Fibroblast of skin of right quadriceps (primary cell): ENCODE measurements around the gene RTN4RL2.

Experiments
- DNase-seq: peaks from one replicate; pipeline ENCODE4 v3.0.0-alpha.2; 2013

RTN4RL2 gene

DNA sequence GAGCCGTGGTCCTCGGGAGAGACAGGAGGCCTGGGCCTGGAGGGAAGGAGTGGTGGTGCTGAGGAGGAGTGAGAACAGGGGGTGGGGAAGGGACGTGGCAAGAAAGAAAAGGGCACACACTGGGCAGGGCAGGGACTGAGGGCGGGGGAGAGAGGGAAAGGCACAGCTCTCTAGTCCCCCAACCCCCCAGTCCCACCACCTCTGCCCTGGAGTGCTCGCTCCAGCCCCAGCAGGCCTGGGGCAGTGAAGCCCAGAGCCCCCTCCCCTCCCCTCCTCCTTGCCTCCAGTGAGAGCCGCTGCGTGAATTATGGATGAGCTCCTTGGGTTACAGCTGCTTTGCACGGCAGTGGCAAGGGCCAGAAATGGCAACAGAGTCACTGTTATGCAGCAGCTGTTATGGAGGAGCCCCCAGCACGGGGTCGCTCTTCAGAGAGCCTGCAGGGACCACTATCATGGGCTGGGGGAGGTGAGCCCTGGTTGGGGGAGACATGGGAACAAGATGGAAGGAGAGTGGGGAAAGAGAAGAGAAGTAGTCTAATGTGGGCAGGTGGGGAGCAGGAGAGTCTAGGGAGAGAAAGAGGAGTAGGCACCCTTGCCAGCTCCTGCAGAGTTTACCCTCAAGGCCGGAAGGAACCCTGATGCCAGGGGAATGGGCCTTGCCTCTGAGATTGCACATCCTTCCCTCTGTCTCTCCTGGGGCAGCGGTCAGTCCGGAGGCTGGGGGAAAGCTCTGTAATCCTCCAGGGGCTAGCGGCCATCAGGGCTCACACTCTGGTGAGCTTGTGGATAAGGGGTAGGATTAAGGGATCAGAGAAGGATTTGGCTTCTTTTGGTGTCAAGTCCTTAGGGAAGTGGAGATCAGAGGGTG lies 3.6 kb downstream of the RTN4RL2 start:
- no peak for DNase-seq

GRCh38 chr11:57464539-57465181 lies 4.3 kb downstream of the RTN4RL2 start:
- DNase-seq, result no peak

DNA sequence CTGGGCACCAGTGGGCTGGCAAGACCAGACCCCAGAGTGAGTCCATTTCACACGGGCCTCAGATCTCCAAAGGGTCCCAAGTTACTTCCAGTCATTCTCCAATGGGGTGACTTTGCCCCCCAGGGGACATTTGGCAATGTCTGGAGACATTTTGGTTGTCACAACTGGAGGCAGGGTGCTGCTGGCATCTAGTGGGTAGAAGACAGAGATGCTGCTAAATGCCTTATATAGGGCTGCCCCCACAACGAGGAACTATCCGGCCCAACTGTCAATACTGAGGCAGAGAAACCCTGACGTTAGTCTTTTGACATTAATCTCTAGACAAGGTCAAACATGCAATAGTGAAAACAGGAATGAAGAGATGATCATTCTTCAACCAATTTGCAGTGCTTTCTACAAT lies 6.4 kb downstream of the RTN4RL2 start:
- no peak for DNase-seq

GRCh38 chr11:57467508-57468157 lies 7.3 kb downstream of the RTN4RL2 start:
- DNase-seq, result no peak

- DNase-seq, result no peak
Measured at GRCh38 chr11:57468276-57468675, 7.9 kb downstream of the RTN4RL2 start.

DNA sequence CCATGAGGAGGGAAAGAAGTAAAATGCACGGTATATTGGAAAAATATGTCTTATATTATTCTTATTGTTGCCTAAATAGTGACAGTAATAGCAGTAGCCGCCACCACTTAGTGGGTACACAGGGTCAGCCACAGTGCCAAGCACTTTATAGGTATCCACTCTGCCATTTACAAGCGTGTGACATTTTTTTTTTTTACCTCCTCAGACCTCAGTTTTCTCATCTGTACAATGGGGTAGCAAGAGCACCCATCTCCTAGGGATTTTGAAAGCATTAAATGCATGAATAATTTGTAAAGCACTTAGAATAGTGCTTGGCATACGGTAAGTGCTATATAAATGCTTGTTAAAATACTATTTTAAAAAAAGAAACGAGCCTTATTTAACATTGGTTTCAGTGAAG lies 8.9 kb downstream of the RTN4RL2 start:
- no peak for DNase-seq

GRCh38 chr11:57471496-57471895 lies 11.2 kb downstream of the RTN4RL2 start:
- DNase-seq, result no peak

DNA sequence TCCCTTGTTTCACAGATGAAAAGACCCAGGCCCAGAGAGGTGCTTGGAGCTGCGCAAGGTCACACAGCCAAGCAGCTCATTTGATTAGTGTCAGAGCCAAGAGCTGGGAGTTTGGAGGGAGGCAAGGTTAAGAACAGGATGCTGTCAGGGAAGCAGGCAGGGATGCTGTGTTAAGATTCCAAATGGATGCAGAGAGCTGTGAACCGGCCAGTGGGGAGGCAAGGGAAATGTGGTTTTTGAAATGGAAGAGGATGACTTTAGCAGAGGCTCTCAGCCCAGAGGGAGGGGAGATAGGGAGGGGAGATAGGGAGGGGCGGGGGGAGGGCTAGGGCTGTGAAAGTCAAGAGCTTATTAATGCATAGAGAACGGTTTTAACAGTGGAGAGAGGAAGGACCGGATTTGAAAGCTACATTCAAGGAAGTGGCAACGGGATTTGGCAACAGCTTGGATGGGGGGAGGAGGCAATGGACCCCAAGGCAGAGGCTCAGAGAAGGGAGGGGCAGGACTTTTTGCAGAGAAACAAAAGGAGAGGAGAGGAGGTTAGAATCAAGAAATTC lies 13.0 kb downstream of the RTN4RL2 start:
- no peak for DNase-seq

DNA sequence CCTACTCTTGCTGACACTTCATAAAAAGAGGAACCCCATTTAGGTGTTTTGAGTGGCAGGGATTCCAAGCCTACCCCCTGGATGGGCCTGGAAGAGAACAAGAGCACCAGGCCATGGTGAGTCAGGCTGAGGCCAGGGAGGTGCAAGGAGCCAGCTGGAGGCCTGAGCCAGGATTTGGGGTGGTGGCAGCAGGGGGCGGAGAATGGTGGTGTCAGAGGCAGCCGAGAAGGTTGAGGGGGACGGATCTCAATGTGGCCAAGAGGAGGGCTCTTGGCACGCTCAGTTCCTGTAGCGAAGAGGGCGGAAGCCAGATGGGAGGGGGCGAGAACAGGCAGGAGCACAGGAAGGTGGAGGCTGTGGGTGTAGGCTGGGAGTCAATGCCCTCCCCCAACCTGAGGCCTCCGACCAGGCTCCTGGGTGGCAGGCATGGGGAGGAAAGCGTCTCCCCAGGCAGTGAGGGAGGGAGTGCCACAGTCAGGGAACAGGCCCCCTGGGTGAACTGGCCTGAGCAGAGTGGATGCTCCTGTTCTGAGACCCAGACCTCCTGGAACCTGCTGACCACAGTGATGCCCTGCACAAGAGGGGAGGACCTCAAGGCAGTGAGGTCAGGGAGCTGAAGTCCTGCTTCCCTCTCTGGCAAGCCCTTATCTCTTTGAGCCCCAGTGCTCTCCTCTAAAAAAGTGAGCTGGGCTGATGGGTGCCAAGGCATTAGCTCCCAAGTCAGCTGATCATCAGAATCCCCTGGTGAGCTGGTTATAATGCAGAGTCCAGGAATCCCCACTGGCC lies 13.9 kb downstream of the RTN4RL2 start:
- no peak for DNase-seq

DNA sequence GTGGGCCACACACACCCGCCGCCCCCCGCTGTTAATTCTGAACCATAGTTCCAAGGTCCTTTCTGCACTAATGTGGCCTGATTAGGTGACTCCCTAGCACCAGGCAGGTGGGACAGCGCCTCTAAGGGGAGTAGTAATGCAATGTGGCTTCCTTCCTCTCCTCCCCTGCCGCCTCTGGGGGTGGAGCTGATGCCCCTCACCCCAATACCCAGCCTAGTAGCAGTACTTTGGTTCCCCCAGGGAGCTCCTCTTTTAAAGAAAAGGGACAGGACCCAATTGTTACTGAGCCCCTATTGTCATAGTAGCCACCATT lies 14.4 kb downstream of the RTN4RL2 start:
- no peak for DNase-seq

DNA sequence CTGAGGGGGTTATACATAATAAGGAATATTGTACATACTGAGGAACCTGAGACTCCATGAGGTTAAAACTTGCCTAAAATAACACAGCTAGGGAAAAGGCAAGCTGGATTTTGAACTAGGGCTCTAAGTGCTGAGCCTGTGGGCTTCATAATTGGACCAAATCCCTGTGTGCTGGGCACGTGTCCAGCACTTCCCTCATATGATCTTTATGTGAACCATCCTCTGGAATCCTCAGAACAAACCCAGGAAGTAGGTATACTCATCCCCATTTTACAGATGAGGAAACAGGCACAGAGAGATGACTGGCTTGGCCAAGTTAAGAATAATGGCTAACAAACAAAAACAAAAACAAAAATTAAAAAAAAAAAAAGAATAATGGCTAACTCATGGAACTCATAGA lies 14.9 kb downstream of the RTN4RL2 start:
- DNase-seq, result no peak

GRCh38 chr11:57475671-57476046 lies 15.3 kb downstream of the RTN4RL2 start:
- DNase-seq, result no peak

DNA sequence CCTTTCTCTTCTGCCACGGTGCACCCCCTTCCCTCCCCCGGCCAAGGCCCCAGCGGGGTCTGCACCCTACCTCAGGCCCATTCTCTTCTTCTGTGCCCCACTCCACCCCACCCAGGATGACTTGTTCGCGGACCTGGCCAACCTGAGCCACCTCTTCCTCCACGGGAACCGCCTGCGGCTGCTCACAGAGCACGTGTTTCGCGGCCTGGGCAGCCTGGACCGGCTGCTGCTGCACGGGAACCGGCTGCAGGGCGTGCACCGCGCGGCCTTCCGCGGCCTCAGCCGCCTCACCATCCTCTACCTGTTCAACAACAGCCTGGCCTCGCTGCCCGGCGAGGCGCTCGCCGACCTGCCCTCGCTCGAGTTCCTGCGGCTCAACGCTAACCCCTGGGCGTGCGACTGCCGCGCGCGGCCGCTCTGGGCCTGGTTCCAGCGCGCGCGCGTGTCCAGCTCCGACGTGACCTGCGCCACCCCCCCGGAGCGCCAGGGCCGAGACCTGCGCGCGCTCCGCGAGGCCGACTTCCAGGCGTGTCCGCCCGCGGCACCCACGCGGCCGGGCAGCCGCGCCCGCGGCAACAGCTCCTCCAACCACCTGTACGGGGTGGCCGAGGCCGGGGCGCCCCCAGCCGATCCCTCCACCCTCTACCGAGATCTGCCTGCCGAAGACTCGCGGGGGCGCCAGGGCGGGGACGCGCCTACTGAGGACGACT lies 15.9 kb downstream of the RTN4RL2 start:
- no peak for DNase-seq

DNA sequence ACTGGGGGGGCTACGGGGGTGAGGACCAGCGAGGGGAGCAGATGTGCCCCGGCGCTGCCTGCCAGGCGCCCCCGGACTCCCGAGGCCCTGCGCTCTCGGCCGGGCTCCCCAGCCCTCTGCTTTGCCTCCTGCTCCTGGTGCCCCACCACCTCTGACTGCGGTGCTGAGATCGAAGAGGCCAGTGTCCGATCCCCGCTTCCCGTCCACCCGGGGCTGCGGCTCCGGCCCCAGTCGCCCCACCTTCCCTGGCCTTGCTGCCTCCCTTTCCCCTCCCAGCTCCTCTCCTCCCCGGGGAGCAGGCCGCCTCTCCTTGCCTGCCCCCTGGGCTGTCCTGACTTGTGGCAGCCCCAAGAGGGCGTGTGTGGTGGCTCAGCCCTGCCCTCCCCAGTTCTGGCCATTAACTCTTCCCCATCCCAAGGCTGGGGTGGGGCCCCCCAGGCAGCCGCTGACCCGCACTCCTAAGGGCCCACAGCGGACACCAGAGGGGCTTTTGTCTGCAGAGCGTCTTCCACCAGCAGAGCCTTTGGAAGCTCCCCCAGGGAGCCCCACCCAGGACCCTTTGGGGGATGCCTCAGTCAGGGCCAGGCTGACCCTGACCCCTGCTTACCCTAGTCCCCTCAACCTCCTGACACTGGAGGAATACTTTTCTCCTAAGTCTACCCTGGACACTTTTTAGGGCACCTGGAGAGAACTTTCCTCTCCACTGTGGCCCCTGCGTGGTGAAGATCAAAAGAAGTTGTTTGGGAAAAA lies 16.6 kb downstream of the RTN4RL2 start:
- DNase-seq, result no peak

GRCh38 chr11:57477507-57478189 lies 17.3 kb downstream of the RTN4RL2 start:
- DNase-seq, result no peak

GRCh38 chr11:57479021-57479663 lies 18.8 kb downstream of the RTN4RL2 start:
- no peak for DNase-seq

DNA sequence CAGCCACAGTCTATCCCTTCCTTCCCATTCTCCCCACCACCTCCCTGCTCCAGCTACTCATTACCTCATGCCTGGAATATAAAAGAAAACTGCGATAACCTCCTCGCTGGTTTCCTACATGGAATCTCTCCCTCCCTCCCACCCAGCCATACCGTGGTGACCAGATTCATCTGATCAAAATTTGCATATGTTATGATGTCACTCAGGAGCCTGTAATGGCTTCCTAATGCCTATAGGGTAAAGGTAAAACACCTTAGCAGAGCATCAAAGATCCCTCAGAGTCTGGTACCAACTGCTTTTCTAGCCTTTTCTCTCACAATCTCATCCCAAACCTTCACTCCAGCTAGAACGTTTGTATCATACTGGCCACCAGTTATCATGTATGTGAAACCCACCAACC lies 19.6 kb downstream of the RTN4RL2 start:
- no peak for DNase-seq

DNA sequence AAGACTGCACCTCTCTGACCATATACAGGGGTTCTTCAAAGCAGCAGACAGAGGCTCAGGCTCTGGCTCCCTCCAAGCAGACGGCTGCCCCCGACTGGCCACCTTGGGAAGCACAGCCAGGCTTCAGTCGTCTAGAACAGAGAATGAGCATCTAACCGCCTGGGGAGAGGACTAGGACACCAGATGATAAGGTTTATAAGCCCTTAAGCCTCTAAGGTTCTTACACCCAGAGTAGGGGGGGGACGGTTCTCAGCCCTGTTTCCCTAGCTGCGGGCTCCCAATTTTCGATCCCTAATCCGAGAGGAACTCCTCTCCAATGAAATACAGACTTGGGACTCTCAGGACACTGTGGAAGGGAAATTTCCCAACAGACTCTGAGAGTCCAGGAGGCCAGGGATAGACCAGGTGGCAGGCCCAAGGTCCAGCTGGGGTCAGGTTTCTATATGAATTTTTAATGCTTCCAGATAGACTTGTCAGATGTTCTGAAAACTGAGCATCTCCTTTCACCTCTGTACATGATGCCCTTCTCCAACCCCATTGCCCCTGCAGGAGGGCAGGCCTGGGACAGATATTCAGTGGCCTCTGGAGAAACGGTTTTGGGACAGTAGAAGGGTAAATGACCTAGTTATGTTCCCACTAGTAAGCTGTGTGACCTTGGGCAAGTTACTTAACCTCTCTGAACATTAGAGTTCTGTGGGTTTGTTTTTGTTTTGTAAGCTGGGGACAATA lies 20.2 kb downstream of the RTN4RL2 start:
- peak; percentile 39 for DNase-seq

DNA sequence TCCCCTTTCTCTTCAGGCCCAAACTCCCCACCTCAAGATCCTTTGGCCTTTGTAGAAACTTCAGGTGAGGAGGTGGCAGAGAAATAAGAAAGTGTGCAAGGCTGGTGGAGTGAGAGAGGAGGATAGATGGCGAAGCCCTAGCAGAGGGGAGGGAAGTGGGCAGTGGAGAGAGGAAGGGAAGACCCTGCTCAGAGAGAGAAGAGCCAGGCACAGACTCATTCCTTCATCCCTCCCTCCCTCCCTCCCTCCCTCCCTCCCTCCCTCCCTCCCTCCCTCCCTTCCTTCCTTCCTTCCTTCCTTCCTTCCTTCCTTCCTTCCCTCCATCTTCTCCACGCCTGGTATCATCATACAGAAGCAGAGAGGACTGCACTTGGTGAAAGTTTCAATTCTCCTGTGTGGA lies 21.0 kb downstream of the RTN4RL2 start:
- DNase-seq, result no peak
